HL-60 (cell line): ENCODE results near the gene CHST11.

Experiments used
- POLR2AphosphoS5 ChIP-seq: IDR thresholded peaks from 2 replicates; pipeline ENCODE4 v1.6.1; 2012; ENCODE audit warnings: low read depth
- TF ChIP-seq, protein P1 (sequence below): IDR thresholded peaks from one replicate; pipeline ENCODE4 v1.5.1; 2011; ENCODE audit warnings: low read length, control low read depth, inconsistent platforms; ENCODE audit not compliant: insufficient read depth

DNA sequence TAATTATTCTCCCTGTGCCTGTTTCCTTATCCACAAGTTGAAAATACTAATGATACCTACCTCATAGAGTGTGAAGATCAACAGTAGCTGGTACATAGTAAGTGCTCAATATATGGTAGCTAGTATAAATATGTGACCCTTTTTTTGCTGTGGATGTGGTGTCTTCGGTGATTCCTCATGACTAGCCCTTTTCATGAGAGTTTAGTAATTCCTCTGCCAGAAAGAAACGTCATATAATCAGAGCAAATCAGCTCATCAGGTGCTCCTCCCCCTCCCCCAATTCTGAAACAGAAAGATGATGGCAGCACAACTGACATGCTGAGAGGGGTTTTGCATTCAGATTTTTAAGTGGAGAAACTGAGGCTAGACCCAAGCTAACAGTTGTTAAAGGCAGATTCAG, 290.6 kb downstream of the CHST11 start:
- TF ChIP-seq, protein P1, sequence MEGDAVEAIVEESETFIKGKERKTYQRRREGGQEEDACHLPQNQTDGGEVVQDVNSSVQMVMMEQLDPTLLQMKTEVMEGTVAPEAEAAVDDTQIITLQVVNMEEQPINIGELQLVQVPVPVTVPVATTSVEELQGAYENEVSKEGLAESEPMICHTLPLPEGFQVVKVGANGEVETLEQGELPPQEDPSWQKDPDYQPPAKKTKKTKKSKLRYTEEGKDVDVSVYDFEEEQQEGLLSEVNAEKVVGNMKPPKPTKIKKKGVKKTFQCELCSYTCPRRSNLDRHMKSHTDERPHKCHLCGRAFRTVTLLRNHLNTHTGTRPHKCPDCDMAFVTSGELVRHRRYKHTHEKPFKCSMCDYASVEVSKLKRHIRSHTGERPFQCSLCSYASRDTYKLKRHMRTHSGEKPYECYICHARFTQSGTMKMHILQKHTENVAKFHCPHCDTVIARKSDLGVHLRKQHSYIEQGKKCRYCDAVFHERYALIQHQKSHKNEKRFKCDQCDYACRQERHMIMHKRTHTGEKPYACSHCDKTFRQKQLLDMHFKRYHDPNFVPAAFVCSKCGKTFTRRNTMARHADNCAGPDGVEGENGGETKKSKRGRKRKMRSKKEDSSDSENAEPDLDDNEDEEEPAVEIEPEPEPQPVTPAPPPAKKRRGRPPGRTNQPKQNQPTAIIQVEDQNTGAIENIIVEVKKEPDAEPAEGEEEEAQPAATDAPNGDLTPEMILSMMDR = no peak
- no peak for TF ChIP-seq POLR2AphosphoS5
